A673 (cell line): ENCODE results near the gene LDLRAD3. TPM values are rescaled to one million over a fixed set of nuclear protein-coding genes. Genes with fewer than 3 reads are reported as not detected.

Experiments
- BruUV-seq: library from RNA; stranded (reverse); fragments of 400-500 nt; replicated peaks from 2 replicates; lab custom pipeline; 2021; lab: Mats Ljungman, UMichigan
- CTCF ChIA-PET: fragments of 300-600 bp; sonication (Branson Sonifier 250); formaldehyde crosslinking; loops from one replicate; lab custom pipeline; 2022; ENCODE audit warnings: antibody characterized with exemption; lab: Charles Lee
- POLR2A ChIA-PET: fragments of 300-600 bp; sonication (Branson Sonifier 250); formaldehyde crosslinking; loops from one replicate; lab custom pipeline; 2022; ENCODE audit warnings: antibody characterized with exemption; ENCODE audit not compliant: low non-redundant PET; lab: Charles Lee
- DNase-seq: peaks from one replicate; pipeline ENCODE4 v3.0.0-alpha.2; 2015; ENCODE audit warnings: low spot score
- H3K27ac ChIP-seq: fragments of 200-600 bp; sonication (generic); 2 replicates; pipeline ENCODE4 v1.5.1; 2016; ENCODE audit warnings: mixed run types, low read depth, mild to moderate bottlenecking, mixed read lengths, antibody characterized with exemption, low read length; ENCODE audit not compliant: poor library complexity, severe bottlenecking
- H3K27me3 ChIP-seq: fragments of 200-600 bp; sonication (generic); replicated peaks from 2 replicates; pipeline ENCODE4 v1.6.1; 2017; ENCODE audit warnings: mixed run types, low read depth, mild to moderate bottlenecking, mixed read lengths, antibody characterized with exemption, low read length; ENCODE audit not compliant: insufficient read depth, poor library complexity
- H3K36me3 ChIP-seq: fragments of 200-600 bp; sonication (generic); 2 replicates; pipeline ENCODE4 v1.6.1; 2016; ENCODE audit warnings: mixed run types, mild to moderate bottlenecking, mixed read lengths, antibody characterized with exemption, low read length; ENCODE audit not compliant: insufficient read depth, poor library complexity, severe bottlenecking
- H3K4me1 ChIP-seq: fragments of 200-600 bp; sonication (generic); 2 replicates; pipeline ENCODE4 v1.6.1; 2017; ENCODE audit warnings: mixed run types, mild to moderate bottlenecking, mixed read lengths, antibody characterized with exemption, low read length; ENCODE audit not compliant: insufficient read depth, poor library complexity, severe bottlenecking
- H3K4me3 ChIP-seq: fragments of 200-600 bp; sonication (generic); 2 replicates; pipeline ENCODE4 v1.5.1; 2016; ENCODE audit warnings: low read depth, mixed run types, mild to moderate bottlenecking, mixed read lengths, low read length; ENCODE audit not compliant: poor library complexity, severe bottlenecking
- H3K9me3 ChIP-seq: fragments of 200-600 bp; sonication (generic); 2 replicates; pipeline ENCODE4 v1.6.1; 2016; ENCODE audit warnings: mixed run types, low read depth, mild to moderate bottlenecking, mixed read lengths, antibody characterized with exemption, low read length; ENCODE audit not compliant: poor library complexity, severe bottlenecking
- CTCF ChIP-seq: fragments of 300-800, 200-600 bp; sonication (generic); conservative IDR thresholded peaks from 2 replicates; pipeline ENCODE4 v1.5.1; 2017; ENCODE audit warnings: low read depth, mild to moderate bottlenecking, antibody characterized with exemption, low read length, moderate library complexity, mixed read lengths
- EZH2 ChIP-seq: fragments of 200-600 bp; sonication (generic); IDR thresholded peaks from 2 replicates; pipeline ENCODE4 v1.6.1; 2017; ENCODE audit warnings: borderline replicate concordance, low read depth, mild to moderate bottlenecking, mixed read lengths, antibody characterized with exemption, low read length; ENCODE audit not compliant: poor library complexity, severe bottlenecking
- intact Hi-C: fragments of 100-400 bp; cut with micrococcal nuclease; formaldehyde crosslinking; loops from one replicate; pipeline ENCODE4 v1.10.0; 2022; ENCODE audit not compliant: unreplicated experiment
- total RNA-seq: library from RNA; stranded (reverse); gene quantifications from 2 replicates; pipeline ENCODE4 v1.2.3, GENCODE V29; 2021

LDLRAD3 gene
- total RNA-seq, 1 experiment from 2014 or later = 13.1 TPM

GRCh38 chr11:36127550-36127949 is 183.7 kb downstream of the LDLRAD3 start:
- CTCF ChIA-PET = interaction anchor here (0.5 to 1.1 kb wide), 2 partner anchors 30 to 138 kb away, joined by 3 to 5 read pairs; no protein-coding TSS in a partner anchor
- no peaks in the 10 kb centered on the region for H3K9me3 ChIP-seq
- POLR2A ChIA-PET = no interaction called here
- no peak overlapping the region for H3K4me3 ChIP-seq
- H3K36me3 ChIP-seq = no peaks in the 10 kb centered on the region
- H3K27me3 ChIP-seq = no peaks in the 10 kb centered on the region
- TF ChIP-seq EZH2 (no peak), CTCF (no peak)
- DNase-seq = no peak
- no TSS peak for BruUV-seq
- H3K4me1 ChIP-seq = peaks cover 8% of the 10 kb centered on the region
- H3K27ac ChIP-seq = no peak overlapping the region
- intact Hi-C loops = loop anchor here (5.0 kb wide), 2 partner anchors 85 to 290 kb away; no protein-coding TSS in a partner anchor

- CTCF ChIA-PET = interaction anchor here (3.3 kb wide), 1 partner anchor 308 kb away, joined by 68 read pairs; no protein-coding TSS in a partner anchor
- intact Hi-C loops = loop anchor here (5.0 kb wide), 3 partner anchors 88 to 293 kb away; no protein-coding TSS in a partner anchor
- POLR2A ChIA-PET = no interaction called here
- Histone ChIP-seq H3K36me3 (no peaks in the 10 kb centered on the region), H3K27me3 (no peaks in the 10 kb centered on the region), H3K4me1 (peaks cover 8% of the 10 kb centered on the region), H3K4me3 (no peak overlapping the region), H3K9me3 (no peaks in the 10 kb centered on the region), H3K27ac (no peak overlapping the region)
- no TSS peak for BruUV-seq
- no peak for DNase-seq
- TF ChIP-seq EZH2 (no peak), CTCF (no peak)
Observed at GRCh38 chr11:36129955-36130354, 186.1 kb downstream of the LDLRAD3 start.

- TF ChIP-seq EZH2 (no peak), CTCF (no peak)
- H3K27ac ChIP-seq = no peak overlapping the region
- DNase-seq = no peak
- ChIA-PET CTCF (interaction anchor here (3.3 kb wide), 1 partner anchor 308 kb away, joined by 68 read pairs; no protein-coding TSS in a partner anchor), POLR2A (no interaction called here)
- no peaks in the 10 kb centered on the region for H3K9me3 ChIP-seq
- H3K36me3 ChIP-seq = no peaks in the 10 kb centered on the region
- no TSS peak for BruUV-seq
- H3K27me3 ChIP-seq = no peaks in the 10 kb centered on the region
- intact Hi-C loops = loop anchor here (5.0 kb wide), 1 partner anchor 127 kb away; no protein-coding TSS in a partner anchor
- H3K4me3 ChIP-seq = no peak overlapping the region
- peaks cover 8% of the 10 kb centered on the region for H3K4me1 ChIP-seq
Observed at GRCh38 chr11:36130401-36130800, 186.5 kb downstream of the LDLRAD3 start.
